Kidney (tissue), 14 donors: Measurements from ENCODE around the gene OR6C65. TPM values are rescaled to one million over a fixed set of nuclear protein-coding genes. Genes with fewer than 3 reads are reported as not detected.

Experiments
- DNase-seq, 5 donors: peaks; one replicate each; pipeline ENCODE4 v3.0.0-alpha.2; 2013 to 2020
- FAIRE-seq: peaks from 2 replicates; lab custom pipeline; 2012; peaks lifted over from hg19 to GRCh38; lab: Jason Lieb, UNC
- H3K27ac ChIP-seq, 2 donors: one replicate each; pipeline ENCODE4 v1.7.0; 2013; ENCODE audit warnings: low read depth in 2 of 2, low read length in 2 of 2, inconsistent platforms in 1 of 2
- H3K27me3 ChIP-seq: one replicate; pipeline ENCODE4 v1.7.1; 2013; ENCODE audit warnings: low read length, inconsistent platforms; ENCODE audit not compliant: control insufficient read depth, insufficient read depth
- H3K36me3 ChIP-seq, 3 donors: one replicate each; pipeline versions ENCODE4 v1.7.0 to v1.7.1; 2013; ENCODE audit warnings: low read length in 3 of 3, control low read depth in 1 of 3, inconsistent platforms in 1 of 3; ENCODE audit not compliant: insufficient read depth in 3 of 3, control insufficient read depth in 2 of 3
- H3K4me1 ChIP-seq, 3 donors: one replicate each; pipeline versions ENCODE4 v1.7.0 to v1.7.1; 2013; ENCODE audit warnings: low read length in 3 of 3, inconsistent platforms in 1 of 3, low read depth in 1 of 3; ENCODE audit not compliant: control insufficient read depth in 2 of 3, insufficient read depth in 2 of 3
- H3K4me3 ChIP-seq, 3 donors: one replicate each; pipeline versions ENCODE4 v1.7.0 to v1.8.1; 2013; ENCODE audit warnings: low read length in 3 of 3, control low read depth in 1 of 3, inconsistent platforms in 1 of 3
- H3K9ac ChIP-seq, 3 donors: one replicate each; pipeline versions ENCODE4 v1.7.0 to v1.7.1; 2013; ENCODE audit warnings: low read length in 3 of 3, control low read depth in 1 of 3, inconsistent platforms in 1 of 3
- H3K9me3 ChIP-seq, 3 donors: one replicate each; pipeline versions ENCODE4 v1.7.0 to v1.7.1; 2013; ENCODE audit warnings: low read length in 3 of 3, control low read depth in 1 of 3, inconsistent platforms in 1 of 3; ENCODE audit not compliant: control insufficient read depth in 2 of 3, insufficient read depth in 1 of 3
- CTCF ChIP-seq: IDR thresholded peaks from 3 replicates; pipeline ENCODE4 v1.5.1; 2012; ENCODE audit warnings: mild to moderate bottlenecking, moderate library complexity, borderline replicate concordance; ENCODE audit not compliant: insufficient read depth; ENCODE audit errors: extremely low read depth
- intact Hi-C: fragments of 100-400 bp; cut with DNase I; formaldehyde crosslinking; loops from one replicate; pipeline ENCODE4 v1.11.1; 2022
- polyA plus RNA-seq: library from polyadenylated mRNA; stranded (reverse); fragments of 350-450 nt; fragmentation: Illumina TruSeq; extraction: RNeasy Lipid Tissue Mini Kit (QIAGEN cat#74804); gene quantifications from one replicate; pipeline ENCODE4 v1.2.3, GENCODE V29; 2014; ENCODE audit warnings: low read depth, low replicate concordance; ENCODE audit not compliant: insufficient read depth
- total RNA-seq: library from RNA; stranded (reverse); fragmentation: NEBNext Ultra II Directional; extraction: Animal tissue kit (Norgen Biotek cat#: 25700); gene quantifications from one replicate; pipeline ENCODE4 v1.2.1, GENCODE V29; 2021
- donor health status: control.
- donor health status: control.
- donor health status: control.
- donor health status: control.
- donor health status: control.
- donor health status: DM: yes; HTN: yes; CAD: no.
- donor health status: Normal renal cell carcinoma (clear cell type).

Gene OR6C65
- total and polyA plus RNA-seq, 2 donors from 2014 or later = not detected

- no peak overlapping the region for H3K9ac ChIP-seq
- TF ChIP-seq CTCF = no peak
- no peak overlapping the region for H3K27ac ChIP-seq
- no peak for FAIRE-seq
- DNase-seq = peak in 1 of 5 donors; percentile 3
- no peaks in the 10 kb centered on the region for H3K36me3 ChIP-seq
- no peak overlapping the region for H3K4me3 ChIP-seq
- H3K9me3 ChIP-seq = no peaks in the 10 kb centered on the region
- intact Hi-C loops = no loop called here
- no peaks in the 10 kb centered on the region for H3K27me3 ChIP-seq
- no peaks in the 10 kb centered on the region for H3K4me1 ChIP-seq
These were observed 46.0 kb downstream of the OR6C65 start for GRCh38 chr12:55446326-55446725.

- H3K27ac ChIP-seq = no peak overlapping the region
- no peaks in the 10 kb centered on the region for H3K4me1 ChIP-seq
- FAIRE-seq = no peak
- no peaks in the 10 kb centered on the region for H3K27me3 ChIP-seq
- no peak overlapping the region for H3K9ac ChIP-seq
- H3K9me3 ChIP-seq = no peaks in the 10 kb centered on the region
- intact Hi-C loops = no loop called here
- H3K4me3 ChIP-seq = no peak overlapping the region
- no peak for DNase-seq
- TF ChIP-seq CTCF = no peak
- no peaks in the 10 kb centered on the region for H3K36me3 ChIP-seq
These were observed 48.5 kb downstream of the OR6C65 start for GRCh38 chr12:55448825-55449224.

Other genes starting within 250 kb of the OR6C65 start
- gene OR10A7, start 179.5 kb upstream of the OR6C65 start, total RNA-seq = not detected
- not detected for gene OR10A7, start 179.5 kb upstream of the OR6C65 start, polyA plus RNA-seq
- not detected for gene OR6C74, start 155.9 kb upstream of the OR6C65 start, total RNA-seq
- not detected for gene OR6C74, start 155.9 kb upstream of the OR6C65 start, polyA plus RNA-seq
- gene OR6C6, start 104.0 kb upstream of the OR6C65 start, total RNA-seq = not detected
- not detected for gene OR6C6, start 104.0 kb upstream of the OR6C65 start, polyA plus RNA-seq
- not detected for gene OR6C1, start 86.2 kb upstream of the OR6C65 start, total RNA-seq
- not detected for gene OR6C1, start 86.2 kb upstream of the OR6C65 start, polyA plus RNA-seq
- not detected for gene OR6C3, start 69.8 kb upstream of the OR6C65 start, total RNA-seq
- gene OR6C3, start 69.8 kb upstream of the OR6C65 start, polyA plus RNA-seq = not detected
- gene OR6C75, start 37.6 kb upstream of the OR6C65 start, total RNA-seq = not detected
- gene OR6C75, start 37.6 kb upstream of the OR6C65 start, polyA plus RNA-seq = not detected
- not detected for gene OR6C76, start 25.7 kb downstream of the OR6C65 start, total RNA-seq
- not detected for gene OR6C76, start 25.7 kb downstream of the OR6C65 start, polyA plus RNA-seq
- not detected for gene OR6C2, start 43.5 kb downstream of the OR6C65 start, total RNA-seq
- not detected for gene OR6C2, start 43.5 kb downstream of the OR6C65 start, polyA plus RNA-seq
- gene OR6C70, start 69.6 kb downstream of the OR6C65 start, total RNA-seq = not detected
- not detected for gene OR6C70, start 69.6 kb downstream of the OR6C65 start, polyA plus RNA-seq
- not detected for gene OR6C68, start 91.8 kb downstream of the OR6C65 start, total RNA-seq
- not detected for gene OR6C68, start 91.8 kb downstream of the OR6C65 start, polyA plus RNA-seq
- gene OR6C4, start 149.1 kb downstream of the OR6C65 start, total RNA-seq = not detected
- not detected for gene OR6C4, start 149.1 kb downstream of the OR6C65 start, polyA plus RNA-seq
- gene OR2AP1, start 171.9 kb downstream of the OR6C65 start, total RNA-seq = not detected
- gene OR2AP1, start 171.9 kb downstream of the OR6C65 start, polyA plus RNA-seq = not detected
- not detected for gene OR10P1, start 236.4 kb downstream of the OR6C65 start, total RNA-seq
- not detected for gene OR10P1, start 236.4 kb downstream of the OR6C65 start, polyA plus RNA-seq